ENCODE data around the gene SFRP5.

Gene SFRP5

DNA sequence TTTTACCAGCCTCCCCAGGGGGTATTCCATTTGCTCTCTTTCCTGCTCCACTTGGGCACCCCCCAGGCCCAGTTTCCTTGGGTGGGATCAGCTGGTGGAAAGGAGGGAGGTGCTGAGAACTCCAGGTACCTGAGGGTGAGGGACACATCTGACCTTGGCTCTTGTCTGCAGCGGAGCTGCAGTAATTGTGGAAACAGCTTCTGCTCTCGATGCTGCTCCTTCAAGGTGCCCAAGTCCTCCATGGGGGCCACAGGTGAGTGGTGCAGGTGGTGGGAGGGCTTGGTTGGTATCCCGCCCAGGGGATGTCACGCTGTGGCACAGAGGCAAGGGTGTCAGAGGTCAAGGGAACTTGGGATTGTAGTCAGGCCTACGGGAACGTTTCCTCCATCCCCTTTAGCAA, 14.3 kb downstream of the SFRP5 start:
- DNase-seq (ENCODE audit: low spot score) = no peak
- TF ChIP-seq, protein P1, sequence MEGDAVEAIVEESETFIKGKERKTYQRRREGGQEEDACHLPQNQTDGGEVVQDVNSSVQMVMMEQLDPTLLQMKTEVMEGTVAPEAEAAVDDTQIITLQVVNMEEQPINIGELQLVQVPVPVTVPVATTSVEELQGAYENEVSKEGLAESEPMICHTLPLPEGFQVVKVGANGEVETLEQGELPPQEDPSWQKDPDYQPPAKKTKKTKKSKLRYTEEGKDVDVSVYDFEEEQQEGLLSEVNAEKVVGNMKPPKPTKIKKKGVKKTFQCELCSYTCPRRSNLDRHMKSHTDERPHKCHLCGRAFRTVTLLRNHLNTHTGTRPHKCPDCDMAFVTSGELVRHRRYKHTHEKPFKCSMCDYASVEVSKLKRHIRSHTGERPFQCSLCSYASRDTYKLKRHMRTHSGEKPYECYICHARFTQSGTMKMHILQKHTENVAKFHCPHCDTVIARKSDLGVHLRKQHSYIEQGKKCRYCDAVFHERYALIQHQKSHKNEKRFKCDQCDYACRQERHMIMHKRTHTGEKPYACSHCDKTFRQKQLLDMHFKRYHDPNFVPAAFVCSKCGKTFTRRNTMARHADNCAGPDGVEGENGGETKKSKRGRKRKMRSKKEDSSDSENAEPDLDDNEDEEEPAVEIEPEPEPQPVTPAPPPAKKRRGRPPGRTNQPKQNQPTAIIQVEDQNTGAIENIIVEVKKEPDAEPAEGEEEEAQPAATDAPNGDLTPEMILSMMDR (IDR thresholded peaks at IDR 0.05; ENCODE audit: extremely low read depth, missing control alignments) = no peak

DNA sequence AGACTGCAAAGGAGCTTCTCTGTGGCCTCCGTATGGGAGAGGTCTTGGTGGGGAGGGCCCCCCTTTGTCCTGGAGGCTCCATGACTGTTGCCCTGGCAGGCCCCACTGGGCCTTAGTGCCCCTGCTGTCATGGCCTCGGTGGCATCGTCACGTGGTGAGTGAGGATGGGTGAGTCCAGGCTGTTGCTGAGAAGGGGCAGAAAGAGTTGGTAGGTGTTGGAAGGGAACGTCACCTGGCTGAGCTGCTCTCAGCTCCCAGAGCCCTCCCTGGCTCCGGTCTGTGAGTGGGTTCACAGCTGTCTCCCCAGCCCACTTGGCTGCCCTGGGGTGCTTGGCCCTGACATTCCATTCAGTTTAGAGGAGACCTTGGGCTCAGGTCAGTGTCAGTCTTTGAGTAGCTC, 16.1 kb downstream of the SFRP5 start:
- DNase-seq (ENCODE audit: low spot score) = no peak
- TF ChIP-seq, protein P1 (IDR thresholded peaks at IDR 0.05; ENCODE audit: extremely low read depth, missing control alignments) = no peak

DNA sequence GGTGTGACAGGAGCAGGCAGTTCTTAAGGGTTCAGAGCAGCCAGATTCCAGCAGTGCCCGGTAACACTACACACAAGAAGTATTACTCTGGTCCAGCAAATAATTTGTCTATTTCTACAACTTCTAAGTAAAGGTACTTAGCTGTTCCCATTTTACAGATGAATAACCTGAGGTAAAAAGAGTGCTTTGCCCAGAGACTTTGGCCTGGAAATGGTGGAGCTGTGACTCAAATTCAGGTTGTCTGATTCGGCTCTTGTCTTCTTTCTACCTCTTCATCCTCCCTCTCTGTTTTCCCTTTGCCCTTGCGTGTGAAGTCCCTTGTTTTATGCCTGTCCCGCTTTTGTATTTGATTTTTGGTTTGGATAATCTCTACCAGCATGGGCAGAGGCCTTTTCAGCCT, 17.1 kb downstream of the SFRP5 start:
- TF ChIP-seq, protein P1 (IDR thresholded peaks at IDR 0.05; ENCODE audit: extremely low read depth, missing control alignments) = no peak
- no peak for DNase-seq (ENCODE audit: low spot score)

- TF ChIP-seq, protein P1 (IDR thresholded peaks at IDR 0.05; ENCODE audit: extremely low read depth, missing control alignments) = no peak
- no peak for DNase-seq (ENCODE audit: low spot score)
Observed at GRCh38 chr10:97752956-97753355, 18.8 kb downstream of the SFRP5 start.

- TF ChIP-seq, protein P1 (IDR thresholded peaks at IDR 0.05; ENCODE audit: extremely low read depth, missing control alignments) = no peak
- no peak for DNase-seq (ENCODE audit: low spot score)
Observed at GRCh38 chr10:97748116-97748515, 23.7 kb downstream of the SFRP5 start.

DNA sequence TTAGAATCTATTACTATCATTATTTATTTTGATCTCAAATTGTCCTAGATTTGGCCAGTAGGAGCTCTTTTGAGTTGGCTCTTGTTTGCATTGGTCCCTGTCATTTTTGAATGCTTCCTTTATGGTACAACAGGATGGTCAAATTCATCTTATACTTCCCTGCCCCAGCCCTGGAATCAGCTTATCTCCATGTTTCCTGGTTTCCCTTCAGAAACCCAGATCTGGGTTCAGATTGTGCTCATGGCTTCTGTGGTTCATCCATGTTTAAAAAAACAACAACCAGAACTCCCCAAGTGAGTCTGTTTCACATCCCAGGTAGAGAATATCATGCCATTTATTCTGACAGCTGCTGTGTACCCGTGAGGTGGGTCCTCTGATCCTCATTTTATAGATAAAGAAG, 24.2 kb downstream of the SFRP5 start:
- no peak for DNase-seq (ENCODE audit: low spot score)
- TF ChIP-seq, protein P1 (IDR thresholded peaks at IDR 0.05; ENCODE audit: extremely low read depth, missing control alignments) = no peak

DNA sequence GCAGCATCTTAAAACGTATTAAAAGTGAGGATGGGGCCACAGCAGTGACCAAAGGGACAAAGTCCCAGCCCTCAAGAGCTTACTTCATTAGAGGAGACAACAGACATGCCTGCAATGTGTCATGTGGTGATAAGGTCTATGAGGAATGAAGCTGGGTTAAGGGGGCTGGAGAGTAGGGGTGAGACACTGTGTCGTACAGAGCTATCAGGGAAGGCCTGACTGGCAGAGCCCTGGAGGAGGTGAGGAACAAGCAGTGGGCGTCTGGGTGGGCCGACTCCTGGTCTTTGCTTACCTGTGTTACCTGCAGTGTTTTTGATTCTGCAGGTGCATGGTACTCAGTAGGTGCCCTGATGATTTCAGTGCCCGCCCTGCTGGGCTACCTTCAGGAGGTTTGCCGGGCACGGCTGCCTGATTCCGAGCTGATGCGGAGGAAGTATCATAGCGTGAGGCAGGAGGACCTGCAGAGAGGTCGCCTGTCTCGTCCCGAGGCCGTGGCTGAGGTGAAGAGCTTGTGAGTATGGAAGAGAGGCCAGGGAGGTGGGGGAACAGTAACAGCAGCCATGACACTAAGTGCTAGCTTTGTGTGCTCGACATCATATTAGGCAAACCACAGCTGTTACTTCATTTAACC, 27.3 kb downstream of the SFRP5 start:
- TF ChIP-seq, protein P1 (IDR thresholded peaks at IDR 0.05; ENCODE audit: extremely low read depth, missing control alignments) = no peak
- DNase-seq (ENCODE audit: low spot score) = no peak
